ENCODE results near the gene TRNAU1AP.
"Not testable (repeated sequence)": the region's sequence is repeated elsewhere in the genome, so short reads cannot be mapped to it uniquely, and the experiment has no call there.

TRNAU1AP gene

DNA sequence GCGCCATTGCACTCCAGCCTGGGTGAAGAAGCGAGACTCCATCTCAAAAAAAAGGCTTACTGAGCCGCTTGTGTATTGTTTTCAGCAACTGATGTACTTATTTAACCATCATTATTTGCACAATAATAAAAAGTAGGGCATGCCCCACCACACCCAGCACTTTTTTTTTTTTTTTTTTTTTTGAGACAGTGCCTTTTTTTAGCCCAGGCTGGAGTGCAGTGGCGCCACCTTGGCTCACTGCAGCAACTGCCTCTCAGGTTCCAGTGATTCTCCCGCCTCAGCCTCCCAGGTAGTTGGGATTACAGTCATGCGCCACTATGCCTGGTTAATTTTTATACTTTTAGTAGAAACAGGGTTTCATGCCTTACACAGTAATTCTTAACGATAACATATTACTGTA lies 12.2 kb upstream of the TRNAU1AP start:
- TF ChIP-seq, protein P1, sequence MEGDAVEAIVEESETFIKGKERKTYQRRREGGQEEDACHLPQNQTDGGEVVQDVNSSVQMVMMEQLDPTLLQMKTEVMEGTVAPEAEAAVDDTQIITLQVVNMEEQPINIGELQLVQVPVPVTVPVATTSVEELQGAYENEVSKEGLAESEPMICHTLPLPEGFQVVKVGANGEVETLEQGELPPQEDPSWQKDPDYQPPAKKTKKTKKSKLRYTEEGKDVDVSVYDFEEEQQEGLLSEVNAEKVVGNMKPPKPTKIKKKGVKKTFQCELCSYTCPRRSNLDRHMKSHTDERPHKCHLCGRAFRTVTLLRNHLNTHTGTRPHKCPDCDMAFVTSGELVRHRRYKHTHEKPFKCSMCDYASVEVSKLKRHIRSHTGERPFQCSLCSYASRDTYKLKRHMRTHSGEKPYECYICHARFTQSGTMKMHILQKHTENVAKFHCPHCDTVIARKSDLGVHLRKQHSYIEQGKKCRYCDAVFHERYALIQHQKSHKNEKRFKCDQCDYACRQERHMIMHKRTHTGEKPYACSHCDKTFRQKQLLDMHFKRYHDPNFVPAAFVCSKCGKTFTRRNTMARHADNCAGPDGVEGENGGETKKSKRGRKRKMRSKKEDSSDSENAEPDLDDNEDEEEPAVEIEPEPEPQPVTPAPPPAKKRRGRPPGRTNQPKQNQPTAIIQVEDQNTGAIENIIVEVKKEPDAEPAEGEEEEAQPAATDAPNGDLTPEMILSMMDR (IDR thresholded peaks at IDR 0.05; ENCODE audit: low read depth, low read length, missing control alignments), result peak; percentile 34
- in situ Hi-C loops (cut with HindIII; ENCODE audit: low sequenced_read_pairs), result no loop called here
- no peak overlapping the region for H3K4me3 ChIP-seq (ENCODE audit: low read depth, low read length)
- DNase-seq (ENCODE audit: low read depth), result no peak

DNA sequence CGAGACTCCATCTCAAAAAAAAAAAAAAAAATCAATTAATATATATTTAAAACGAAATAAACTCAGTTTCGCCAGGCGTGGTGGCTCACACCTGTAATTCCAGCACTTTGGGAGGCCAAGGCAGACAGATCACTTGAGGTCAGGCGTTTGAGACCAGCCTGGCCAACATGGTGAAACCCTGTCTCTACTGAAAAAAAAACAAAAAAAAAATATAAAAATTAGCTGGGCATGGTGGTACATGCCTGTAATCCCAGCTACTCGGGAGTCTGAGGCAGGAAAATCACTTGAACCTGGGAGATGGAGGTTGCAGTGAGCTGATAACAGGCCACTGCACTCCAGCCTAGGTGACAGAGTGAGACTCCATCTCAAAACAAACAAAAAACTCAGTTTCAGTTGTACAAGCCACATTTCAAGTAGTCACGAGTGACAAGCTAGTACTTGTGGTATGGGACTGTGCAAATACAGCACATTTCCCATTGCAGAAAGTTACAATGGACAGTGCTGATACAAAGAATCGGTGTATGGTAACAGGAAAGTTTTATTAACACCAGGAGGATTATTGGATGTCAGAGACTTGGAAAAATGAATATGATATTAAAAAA lies 11.4 kb upstream of the TRNAU1AP start:
- DNase-seq (ENCODE audit: low read depth); H3K4me3 ChIP-seq (ENCODE audit: low read depth, low read length); in situ Hi-C loops (cut with HindIII; ENCODE audit: low sequenced_read_pairs): not testable (repeated sequence)

DNA sequence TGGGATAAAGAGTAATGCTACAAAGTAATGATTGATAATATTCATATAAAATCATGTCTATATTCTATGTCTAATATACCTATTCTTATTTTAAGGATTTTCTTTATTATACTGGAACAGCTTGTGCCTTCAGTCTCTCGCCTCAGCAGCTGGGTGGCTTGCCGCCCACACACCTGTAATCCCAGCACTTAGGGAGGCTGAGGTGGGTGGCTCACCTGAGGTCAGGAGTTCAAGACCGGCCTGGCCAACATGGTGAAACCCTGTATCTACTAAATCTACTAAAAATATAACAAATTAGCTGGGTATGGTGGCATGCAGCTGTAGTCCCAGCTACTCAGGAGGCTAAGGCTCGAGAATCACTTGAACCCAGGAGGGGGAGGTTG lies 7.6 kb upstream of the TRNAU1AP start:
- TF ChIP-seq, protein P1 (IDR thresholded peaks at IDR 0.05; ENCODE audit: low read depth, low read length, missing control alignments), result no peak
- in situ Hi-C loops (cut with HindIII; ENCODE audit: low sequenced_read_pairs), result no loop called here
- DNase-seq (ENCODE audit: low read depth), result no peak
- H3K4me3 ChIP-seq (ENCODE audit: low read depth, low read length), result no peak overlapping the region

DNA sequence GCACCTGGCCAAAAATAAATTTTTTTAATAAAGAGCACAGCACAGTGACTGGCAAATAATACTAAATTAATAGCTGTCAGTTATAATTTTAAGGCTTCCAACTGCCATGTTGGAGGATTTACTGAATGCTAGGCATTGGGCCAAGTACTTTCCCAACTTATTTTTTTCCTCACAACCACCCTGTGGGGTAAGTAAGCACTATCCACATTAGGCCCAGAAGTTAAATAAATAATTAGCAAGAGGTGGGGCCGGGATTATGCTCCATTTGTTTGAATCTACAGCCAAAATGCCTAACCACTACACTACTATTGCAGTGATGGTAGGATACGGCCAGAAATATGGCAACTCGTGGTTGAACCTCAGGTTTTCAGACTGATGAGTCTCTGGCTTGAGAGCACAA lies 4.6 kb upstream of the TRNAU1AP start:
- in situ Hi-C loops (cut with HindIII; ENCODE audit: low sequenced_read_pairs), result no loop called here
- TF ChIP-seq, protein P1 (IDR thresholded peaks at IDR 0.05; ENCODE audit: low read depth, low read length, missing control alignments), result no peak
- DNase-seq (ENCODE audit: low read depth), result no peak
- no peak overlapping the region for H3K4me3 ChIP-seq (ENCODE audit: low read depth, low read length)

DNA sequence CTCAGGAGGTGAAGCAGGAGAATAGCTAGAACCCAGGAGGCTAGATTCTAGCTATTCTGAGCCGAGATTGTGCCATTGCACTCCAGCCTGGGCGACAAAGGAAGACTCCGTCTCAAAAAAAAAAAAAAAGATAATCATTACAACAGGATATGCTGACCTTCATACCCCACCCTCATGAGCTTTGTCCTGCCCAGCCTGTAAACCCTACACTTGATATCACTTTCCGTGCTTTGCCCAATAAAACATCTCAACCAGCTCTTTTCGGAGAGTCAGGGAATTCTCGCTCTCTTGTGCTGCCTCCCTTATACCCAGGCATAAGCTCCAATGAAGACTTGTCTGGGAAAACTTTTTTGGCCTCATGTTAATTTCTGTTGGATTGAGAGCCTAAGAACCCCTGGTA lies 1.5 kb upstream of the TRNAU1AP start:
- no peak overlapping the region for H3K4me3 ChIP-seq (ENCODE audit: low read depth, low read length)
- DNase-seq (ENCODE audit: low read depth), result no peak
- in situ Hi-C loops (cut with HindIII; ENCODE audit: low sequenced_read_pairs), result no loop called here
- TF ChIP-seq, protein P1 (IDR thresholded peaks at IDR 0.05; ENCODE audit: low read depth, low read length, missing control alignments), result no peak

GRCh38 chr1:28560886-28561285 lies 8.0 kb downstream of the TRNAU1AP start:
- H3K4me3 ChIP-seq (ENCODE audit: low read depth, low read length), result no peak overlapping the region
- in situ Hi-C loops (cut with HindIII; ENCODE audit: low sequenced_read_pairs), result no loop called here
- no peak for DNase-seq (ENCODE audit: low read depth)
- TF ChIP-seq, protein P1 (IDR thresholded peaks at IDR 0.05; ENCODE audit: low read depth, low read length, missing control alignments), result no peak

DNA sequence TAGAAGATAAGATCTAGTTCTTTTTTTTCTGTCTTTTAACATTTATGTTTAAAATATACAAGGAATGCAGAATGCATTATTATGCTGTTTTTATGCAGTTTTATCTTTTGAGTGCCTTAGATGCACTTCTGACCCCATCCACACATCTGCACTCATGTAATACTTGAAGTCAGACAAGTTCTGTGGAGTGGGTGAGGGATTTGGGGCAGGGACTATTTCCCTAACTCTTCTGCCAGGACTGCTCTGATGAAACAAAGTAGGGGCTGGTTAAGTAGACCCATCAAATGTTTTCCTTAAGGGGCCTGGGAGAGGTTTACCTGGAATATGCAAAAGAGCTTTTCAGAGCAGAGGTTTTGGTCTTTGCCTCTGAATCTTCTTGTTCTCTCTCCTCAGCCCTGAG lies 11.4 kb downstream of the TRNAU1AP start:
- DNase-seq (ENCODE audit: low read depth), result no peak
- in situ Hi-C loops (cut with HindIII; ENCODE audit: low sequenced_read_pairs), result no loop called here
- no peak overlapping the region for H3K4me3 ChIP-seq (ENCODE audit: low read depth, low read length)
- TF ChIP-seq, protein P1 (IDR thresholded peaks at IDR 0.05; ENCODE audit: low read depth, low read length, missing control alignments), result no peak
